ENCODE measurements around the gene VPS41.

The VPS41 gene

GRCh38 chr7:38727184-38727940, 181.6 kb downstream of the VPS41 start:
- no peak for DNase-seq (ENCODE audit: low spot score)

- no peak for DNase-seq (ENCODE audit: low spot score)
Measured at GRCh38 chr7:38723327-38723726, 185.7 kb downstream of the VPS41 start.

- no peak for DNase-seq (ENCODE audit: low spot score)
Measured at GRCh38 chr7:38716397-38716796, 192.6 kb downstream of the VPS41 start.

- no peak for DNase-seq (ENCODE audit: low spot score)
Measured at GRCh38 chr7:38709123-38709522, 199.9 kb downstream of the VPS41 start.

GRCh38 chr7:38704751-38705150, 204.2 kb downstream of the VPS41 start:
- no peak for DNase-seq (ENCODE audit: low spot score)

- no peak for DNase-seq (ENCODE audit: low spot score)
Measured at GRCh38 chr7:38704041-38704547, 204.9 kb downstream of the VPS41 start.

- DNase-seq (ENCODE audit: low spot score): no peak
Measured at GRCh38 chr7:38703093-38703492, 205.9 kb downstream of the VPS41 start.

- DNase-seq (ENCODE audit: low spot score): no peak
Measured at GRCh38 chr7:38702002-38702535, 206.9 kb downstream of the VPS41 start.

- no peak for DNase-seq (ENCODE audit: low spot score)
Measured at GRCh38 chr7:38700116-38700515, 208.9 kb downstream of the VPS41 start.

GRCh38 chr7:38699471-38699870, 209.5 kb downstream of the VPS41 start:
- no peak for DNase-seq (ENCODE audit: low spot score)

- no peak for DNase-seq (ENCODE audit: low spot score)
Measured at GRCh38 chr7:38694326-38694725, 214.7 kb downstream of the VPS41 start.

GRCh38 chr7:38686888-38687287, 222.1 kb downstream of the VPS41 start:
- no peak for DNase-seq (ENCODE audit: low spot score)

- DNase-seq (ENCODE audit: low spot score): no peak
Measured at GRCh38 chr7:38685851-38686250, 223.1 kb downstream of the VPS41 start.

GRCh38 chr7:38682606-38683005, 226.4 kb downstream of the VPS41 start:
- DNase-seq (ENCODE audit: low spot score): peak; percentile 22

GRCh38 chr7:38681882-38682281, 227.1 kb downstream of the VPS41 start:
- DNase-seq (ENCODE audit: low spot score): peak; percentile 3

- DNase-seq (ENCODE audit: low spot score): no peak
Measured at GRCh38 chr7:38679419-38679818, 229.6 kb downstream of the VPS41 start.

- no peak for DNase-seq (ENCODE audit: low spot score)
Measured at GRCh38 chr7:38678698-38679054, 230.3 kb downstream of the VPS41 start.

GRCh38 chr7:38677981-38678697, 230.9 kb downstream of the VPS41 start:
- no peak for DNase-seq (ENCODE audit: low spot score)

- peak; percentile 44 for DNase-seq (ENCODE audit: low spot score)
Measured at GRCh38 chr7:38675494-38676106, 233.4 kb downstream of the VPS41 start.

- no peak for DNase-seq (ENCODE audit: low spot score)
Measured at GRCh38 chr7:38674513-38674912, 234.5 kb downstream of the VPS41 start.

- no peak for DNase-seq (ENCODE audit: low spot score)
Measured at GRCh38 chr7:38673795-38674194, 235.2 kb downstream of the VPS41 start.

All from cerebellar cortex (tissue), 1 donor.